Suprapubic skin (tissue), 4 donors: Measurements from ENCODE around the gene JAZF1.

Experiments
- POLR2A ChIP-seq, 2 donors: fragments of 450-650 bp; IDR thresholded peaks; one replicate each; pipeline ENCODE4 v1.6.1; 2017; ENCODE audit warnings: antibody characterized with exemption in 2 of 2, mild to moderate bottlenecking in 2 of 2, moderate library complexity in 2 of 2
- POLR2AphosphoS5 ChIP-seq, 3 donors: sonication (generic); formaldehyde crosslinking; IDR thresholded peaks; one replicate each; pipeline ENCODE4 v1.6.1; 2017; ENCODE audit warnings: antibody characterized with exemption in 3 of 3
- TF ChIP-seq, protein P1 (sequence below), 2 donors: fragments of 200-600 bp in 1 of 2; fragments of 450-650 bp in 1 of 2; sonication (generic) in 1 of 2; IDR thresholded peaks; one replicate each; pipeline ENCODE4 v1.5.1; 2016 to 2019; ENCODE audit warnings: antibody characterized with exemption in 2 of 2, mild to moderate bottlenecking in 1 of 2, moderate library complexity in 1 of 2

DNA sequence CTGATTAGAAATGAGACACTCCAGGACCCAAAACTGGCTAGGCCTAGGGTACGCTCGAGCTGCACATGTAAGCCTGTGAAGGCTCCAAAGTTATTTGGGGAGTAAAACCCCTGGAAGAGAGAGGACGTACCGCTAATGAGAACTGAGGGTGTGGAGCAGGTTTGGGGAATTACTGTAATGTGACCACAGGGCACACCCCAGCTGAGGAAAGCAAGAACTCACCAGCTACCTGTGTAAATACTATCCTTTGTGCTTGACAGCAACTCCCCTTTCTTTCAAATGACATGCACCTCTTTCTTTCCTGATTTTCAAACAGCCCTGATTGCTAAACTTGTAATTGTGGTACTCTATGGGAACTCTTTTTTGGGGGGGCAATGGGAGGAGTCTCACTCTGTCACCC, 147.2 kb downstream of the JAZF1 start:
- no peak for TF ChIP-seq POLR2A (IDR thresholded peaks at IDR 0.05)
- TF ChIP-seq, protein P1, sequence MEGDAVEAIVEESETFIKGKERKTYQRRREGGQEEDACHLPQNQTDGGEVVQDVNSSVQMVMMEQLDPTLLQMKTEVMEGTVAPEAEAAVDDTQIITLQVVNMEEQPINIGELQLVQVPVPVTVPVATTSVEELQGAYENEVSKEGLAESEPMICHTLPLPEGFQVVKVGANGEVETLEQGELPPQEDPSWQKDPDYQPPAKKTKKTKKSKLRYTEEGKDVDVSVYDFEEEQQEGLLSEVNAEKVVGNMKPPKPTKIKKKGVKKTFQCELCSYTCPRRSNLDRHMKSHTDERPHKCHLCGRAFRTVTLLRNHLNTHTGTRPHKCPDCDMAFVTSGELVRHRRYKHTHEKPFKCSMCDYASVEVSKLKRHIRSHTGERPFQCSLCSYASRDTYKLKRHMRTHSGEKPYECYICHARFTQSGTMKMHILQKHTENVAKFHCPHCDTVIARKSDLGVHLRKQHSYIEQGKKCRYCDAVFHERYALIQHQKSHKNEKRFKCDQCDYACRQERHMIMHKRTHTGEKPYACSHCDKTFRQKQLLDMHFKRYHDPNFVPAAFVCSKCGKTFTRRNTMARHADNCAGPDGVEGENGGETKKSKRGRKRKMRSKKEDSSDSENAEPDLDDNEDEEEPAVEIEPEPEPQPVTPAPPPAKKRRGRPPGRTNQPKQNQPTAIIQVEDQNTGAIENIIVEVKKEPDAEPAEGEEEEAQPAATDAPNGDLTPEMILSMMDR (IDR thresholded peaks at IDR 0.05) = no peak
- no peak for TF ChIP-seq POLR2AphosphoS5 (IDR thresholded peaks at IDR 0.05)
